H9 (cell line): ENCODE measurements around the gene MLC1. TPM values are rescaled to one million over a fixed set of nuclear protein-coding genes. Genes with fewer than 3 reads are reported as not detected.
A peak's percentile ranks its signal among the peaks of the same experiment; 100 is the strongest.

Experiments used
- DNase-seq: peaks from one replicate; pipeline ENCODE4 v3.0.0-alpha.2; 2017
- H2AFZ ChIP-seq: one replicate; pipeline ENCODE4 v1.6.1; 2013; ENCODE audit warnings: mild to moderate bottlenecking, low read length, control low read depth, moderate library complexity
- H2AK5ac ChIP-seq: 2 replicates; pipeline ENCODE4 v1.6.1; 2013; ENCODE audit warnings: low read length, control low read depth, mixed read lengths; ENCODE audit not compliant: insufficient read length
- H2BK120ac ChIP-seq: one replicate; pipeline ENCODE4 v1.6.1; 2013; ENCODE audit warnings: low read depth, mild to moderate bottlenecking, low read length, control low read depth, inconsistent platforms; ENCODE audit not compliant: poor library complexity, severe bottlenecking
- H2BK12ac ChIP-seq: 2 replicates; pipeline ENCODE4 v1.6.1; 2013; ENCODE audit warnings: low read length, control low read depth, mixed read lengths, low read depth; ENCODE audit not compliant: insufficient read length
- H2BK15ac ChIP-seq: 2 replicates; pipeline ENCODE4 v1.6.1; 2013; ENCODE audit warnings: low read depth, low read length, control low read depth
- H2BK20ac ChIP-seq: one replicate; pipeline ENCODE4 v1.6.1; 2013; ENCODE audit warnings: low read depth, mild to moderate bottlenecking, low read length, control low read depth, inconsistent platforms; ENCODE audit not compliant: poor library complexity, severe bottlenecking
- H2BK5ac ChIP-seq: 2 replicates; pipeline ENCODE4 v1.6.1; 2013; ENCODE audit warnings: low read length, control low read depth, mixed read lengths; ENCODE audit not compliant: insufficient read length
- H3K14ac ChIP-seq: 2 replicates; pipeline ENCODE4 v1.6.1; 2013; ENCODE audit warnings: low read length, control low read depth; ENCODE audit not compliant: insufficient read depth
- H3K18ac ChIP-seq: 2 replicates; pipeline ENCODE4 v1.6.1; 2013; ENCODE audit warnings: low read depth, mild to moderate bottlenecking, mixed read lengths, low read length, control low read depth; ENCODE audit not compliant: insufficient read length
- H3K23ac ChIP-seq: 2 replicates; pipeline ENCODE4 v1.6.1; 2013; ENCODE audit warnings: low read length, control low read depth, mixed read lengths, low read depth; ENCODE audit not compliant: insufficient read length
- H3K23me2 ChIP-seq: 2 replicates; pipeline ENCODE4 v1.6.1; 2013; ENCODE audit warnings: low read depth, mild to moderate bottlenecking, mixed read lengths, low read length, control low read depth; ENCODE audit not compliant: insufficient read length, poor library complexity, severe bottlenecking
- H3K27ac ChIP-seq: 2 replicates; pipeline ENCODE4 v1.5.1; 2013; ENCODE audit warnings: low read length, control low read depth, mixed read lengths, low read depth; ENCODE audit not compliant: insufficient read length
- H3K27me3 ChIP-seq: 2 replicates; pipeline ENCODE4 v1.6.1; 2013; ENCODE audit warnings: low read length, control low read depth, inconsistent platforms; ENCODE audit not compliant: insufficient read depth
- H3K4ac ChIP-seq: 2 replicates; pipeline ENCODE4 v1.6.1; 2013; ENCODE audit warnings: low read depth, mild to moderate bottlenecking, control low read depth, inconsistent platforms, low read length, moderate library complexity
- H3K4me1 ChIP-seq: 2 replicates; pipeline ENCODE4 v1.6.1; 2013; ENCODE audit warnings: low read length, control low read depth, inconsistent platforms; ENCODE audit not compliant: insufficient read depth
- H3K4me2 ChIP-seq: 2 replicates; pipeline ENCODE4 v1.6.1; 2013; ENCODE audit warnings: low read length, control low read depth, mixed read lengths; ENCODE audit not compliant: insufficient read length, insufficient read depth
- H3K56ac ChIP-seq: 2 replicates; pipeline ENCODE4 v1.6.1; 2013; ENCODE audit warnings: low read depth, mild to moderate bottlenecking, mixed read lengths, low read length, control low read depth; ENCODE audit not compliant: insufficient read length
- H3K79me1 ChIP-seq: 2 replicates; pipeline ENCODE4 v1.6.1; 2013; ENCODE audit warnings: low read depth, mild to moderate bottlenecking, moderate library complexity, low read length, control low read depth, inconsistent platforms; ENCODE audit not compliant: insufficient read depth, poor library complexity, severe bottlenecking
- H3K79me2 ChIP-seq: 2 replicates; pipeline ENCODE4 v1.6.1; 2013; ENCODE audit warnings: low read length, control low read depth, inconsistent platforms; ENCODE audit not compliant: insufficient read depth
- H3K9ac ChIP-seq: 2 replicates; pipeline ENCODE4 v1.6.1; 2013; ENCODE audit warnings: low read length, control low read depth, mixed read lengths; ENCODE audit not compliant: insufficient read length; ENCODE audit errors: extremely low read depth
- H3K9me3 ChIP-seq: one replicate; pipeline ENCODE4 v1.6.1; 2013; ENCODE audit warnings: low read depth, low read length, inconsistent platforms; ENCODE audit not compliant: control insufficient read depth
- H3T11ph ChIP-seq: one replicate; pipeline ENCODE4 v1.6.1; 2013; ENCODE audit warnings: mild to moderate bottlenecking, low read length, control low read depth, inconsistent platforms
- H4K20me1 ChIP-seq: one replicate; pipeline ENCODE4 v1.6.1; 2013; ENCODE audit not compliant: control insufficient read depth, insufficient read length, insufficient read depth
- H4K5ac ChIP-seq: 2 replicates; pipeline ENCODE4 v1.6.1; 2013; ENCODE audit warnings: low read depth, mild to moderate bottlenecking, mixed read lengths, low read length, control low read depth; ENCODE audit not compliant: insufficient read length
- H4K8ac ChIP-seq: replicated peaks from 2 replicates; pipeline ENCODE4 v1.6.1; 2013; ENCODE audit warnings: low read length, control low read depth, mixed read lengths, low read depth; ENCODE audit not compliant: insufficient read length
- H4K91ac ChIP-seq: 2 replicates; pipeline ENCODE4 v1.6.1; 2013; ENCODE audit warnings: low read depth, mild to moderate bottlenecking, moderate library complexity, mixed read lengths, low read length, control low read depth; ENCODE audit not compliant: insufficient read length
- H3K27ac Mint-ChIP-seq, 3 experiments: 2 replicates in 2 of 3; 3 replicates in 1 of 3; pipeline ENCODE4 v1.8.0; 2020 to 2021; ENCODE audit warnings: mixed read lengths in 3 of 3, mild to moderate bottlenecking in 1 of 3, moderate library complexity in 1 of 3
- H3K27me3 Mint-ChIP-seq: 2 replicates; pipeline ENCODE4 v1.8.0; 2021; ENCODE audit warnings: low read depth, mild to moderate bottlenecking, moderate library complexity, mixed read lengths
- H3K36me3 Mint-ChIP-seq, 3 experiments: 2 replicates in 2 of 3; 3 replicates in 1 of 3; pipeline ENCODE4 v1.8.0; 2020 to 2021; ENCODE audit warnings: low read depth in 3 of 3, mixed read lengths in 3 of 3; ENCODE audit not compliant: insufficient read depth in 1 of 3
- H3K4me1 Mint-ChIP-seq, 2 experiments: 2 replicates each; pipeline ENCODE4 v1.8.0; 2020; ENCODE audit warnings: mixed read lengths in 2 of 2
- H3K4me3 Mint-ChIP-seq, 2 experiments: 2 replicates in 1 of 2; 3 replicates in 1 of 2; pipeline ENCODE4 v1.8.0; 2020 to 2021; ENCODE audit warnings: mild to moderate bottlenecking in 2 of 2, mixed read lengths in 2 of 2, moderate library complexity in 1 of 2
- H3K9me3 Mint-ChIP-seq, 2 experiments: 2 replicates in 1 of 2; 3 replicates in 1 of 2; pipeline ENCODE4 v1.8.0; 2020; ENCODE audit warnings: mild to moderate bottlenecking in 2 of 2, mixed read lengths in 2 of 2, moderate library complexity in 1 of 2
- WGBS: extraction: QIAGEN DNeasy Blood & Tissue Kit; methylation state at CpG from one replicate; pipeline ENCODE4 v1.1.7; 2013; ENCODE audit warnings: missing lambda C conversion rate, low lambda C conversion rate, mixed read lengths; ENCODE audit not compliant: insufficient read length; ENCODE audit errors: extremely low coverage; 5-methylcytosine and 5-hydroxymethylcytosine counted together
- total RNA-seq: library from RNA; stranded (reverse); gene quantifications from 2 replicates; pipeline ENCODE4 v1.2.1, GENCODE V29; 2021
- TF ChIP-seq, protein P1 (sequence below): fragments of 200-600 bp; sonication (generic); conservative IDR thresholded peaks from 3 replicates; pipeline ENCODE4 v1.8.0; 2021; ENCODE audit warnings: antibody characterized with exemption, mild to moderate bottlenecking

MLC1 gene
- total RNA-seq, 1 experiment from 2014 or later: not detected

DNA sequence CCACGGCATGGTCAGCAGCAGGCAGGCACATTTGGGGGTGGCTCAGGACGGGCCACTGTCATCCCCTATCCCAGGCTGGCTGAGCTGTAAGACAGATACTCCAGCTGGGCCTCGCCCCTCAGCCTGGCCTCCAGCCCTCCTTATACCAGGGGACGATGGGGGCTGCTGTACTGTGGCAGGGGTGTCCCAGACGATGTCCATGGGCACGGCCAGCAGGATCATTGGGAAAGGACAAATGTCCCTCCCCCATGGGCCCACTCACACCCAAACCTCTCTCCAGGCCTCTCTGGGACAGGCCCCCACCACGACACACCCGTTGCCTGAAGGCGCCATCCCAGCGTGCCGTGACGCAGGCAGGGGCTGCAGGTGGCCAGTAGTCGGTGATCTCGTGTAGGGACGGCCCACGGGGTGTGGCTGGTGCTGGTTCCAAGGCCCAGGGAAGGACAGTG is 71.1 kb downstream of the MLC1 start:
- Histone ChIP-seq H4K5ac (no peak overlapping the region), H2BK120ac (no peak overlapping the region), H3K56ac (no peak overlapping the region), H3K4me2 (no peak overlapping the region), H2AFZ (no peak overlapping the region), H3K4ac (no peak overlapping the region), H3K9me3 (no peaks in the 10 kb centered on the region), H2BK5ac (no peak overlapping the region), H3K9ac (no peak overlapping the region), H4K8ac (no peak overlapping the region), H3K27me3 (peaks cover 12% of the 10 kb centered on the region; the same call in 1 of the 2 replicates), H4K91ac (no peak overlapping the region), H2BK20ac (no peak overlapping the region), H3K23me2 (peaks cover 4% of the 10 kb centered on the region), H2AK5ac (no peak overlapping the region), H2BK15ac (no peak overlapping the region), H3K79me1 (no peaks in the 10 kb centered on the region), H3K18ac (no peak overlapping the region), H3K23ac (no peak overlapping the region), H3K14ac (no peak overlapping the region), H3T11ph (no peak overlapping the region), H4K20me1 (no peaks in the 10 kb centered on the region), H2BK12ac (no peak overlapping the region), H3K27ac (no peak overlapping the region), H3K4me1 (no peaks in the 10 kb centered on the region), H3K79me2 (no peaks in the 10 kb centered on the region)
- TF ChIP-seq, protein P1, sequence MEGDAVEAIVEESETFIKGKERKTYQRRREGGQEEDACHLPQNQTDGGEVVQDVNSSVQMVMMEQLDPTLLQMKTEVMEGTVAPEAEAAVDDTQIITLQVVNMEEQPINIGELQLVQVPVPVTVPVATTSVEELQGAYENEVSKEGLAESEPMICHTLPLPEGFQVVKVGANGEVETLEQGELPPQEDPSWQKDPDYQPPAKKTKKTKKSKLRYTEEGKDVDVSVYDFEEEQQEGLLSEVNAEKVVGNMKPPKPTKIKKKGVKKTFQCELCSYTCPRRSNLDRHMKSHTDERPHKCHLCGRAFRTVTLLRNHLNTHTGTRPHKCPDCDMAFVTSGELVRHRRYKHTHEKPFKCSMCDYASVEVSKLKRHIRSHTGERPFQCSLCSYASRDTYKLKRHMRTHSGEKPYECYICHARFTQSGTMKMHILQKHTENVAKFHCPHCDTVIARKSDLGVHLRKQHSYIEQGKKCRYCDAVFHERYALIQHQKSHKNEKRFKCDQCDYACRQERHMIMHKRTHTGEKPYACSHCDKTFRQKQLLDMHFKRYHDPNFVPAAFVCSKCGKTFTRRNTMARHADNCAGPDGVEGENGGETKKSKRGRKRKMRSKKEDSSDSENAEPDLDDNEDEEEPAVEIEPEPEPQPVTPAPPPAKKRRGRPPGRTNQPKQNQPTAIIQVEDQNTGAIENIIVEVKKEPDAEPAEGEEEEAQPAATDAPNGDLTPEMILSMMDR: no peak
- Mint-ChIP-seq H3K27ac (no peak overlapping the region), H3K4me1 (peaks cover 5 to 18% of the 10 kb centered on the region in 2 experiments; a peak in 3 of 4 replicates), H3K9me3 (no peaks in the 10 kb centered on the region), H3K27me3 (peaks cover 59% of the 10 kb centered on the region), H3K36me3 (no peaks in the 10 kb centered on the region), H3K4me3 (0 out of 5 replicates have a peak overlapping the region, but pooled peaks of 1 of the 2 experiments have one; percentile 23)
- WGBS: no CpG with 5 or more reads among the region's 16 CpGs
- DNase-seq: peak; percentile 33
